SK-N-SH treated with all-trans-retinoic acid at 6 μM for 48 hours (cell line): ENCODE data around the gene LMNA.

Experiments used
- ATAC-seq: fragments of 200-7000 bp; cut with Tn5 transposase; 3 replicates; pipeline ENCODE4 v1.9.1; 2020; ENCODE audit warnings: mild to moderate bottlenecking, moderate library complexity
- ARNTL ChIP-seq: fragments of 450-650 bp; formaldehyde crosslinking; IDR thresholded peaks from 2 replicates; pipeline ENCODE4 v1.5.0; 2020; ENCODE audit warnings: low read depth, mild to moderate bottlenecking, moderate library complexity, borderline replicate concordance
- BACH2 ChIP-seq: fragments of 250-450 bp; sonication (Bioruptor Pico); IDR thresholded peaks from 2 replicates; pipeline ENCODE4 v1.9.0; 2021; ENCODE audit warnings: mild to moderate bottlenecking, borderline replicate concordance
- CREB5 ChIP-seq: fragments of 250-450 bp; sonication (Bioruptor Pico); IDR thresholded peaks from 2 replicates; pipeline ENCODE4 v1.5.1; 2020; ENCODE audit warnings: low read depth, mild to moderate bottlenecking, moderate library complexity
- CSRNP3 ChIP-seq: fragments of 250-450 bp; sonication (Bioruptor Pico); IDR thresholded peaks from 2 replicates; pipeline ENCODE4 v1.5.1; 2021; ENCODE audit warnings: mild to moderate bottlenecking, moderate library complexity
- ESRRG ChIP-seq: fragments of 250-450 bp; sonication (Bioruptor Pico); IDR thresholded peaks from 2 replicates; pipeline ENCODE4 v1.6.1; 2021; ENCODE audit warnings: mild to moderate bottlenecking
- GLIS3 ChIP-seq: fragments of 250-450 bp; sonication (Bioruptor Pico); IDR thresholded peaks from 2 replicates; pipeline ENCODE4 v1.5.0; 2020; ENCODE audit warnings: mild to moderate bottlenecking, moderate library complexity
- ISL1 ChIP-seq: fragments of 250-450 bp; sonication (Bioruptor Pico); IDR thresholded peaks from 2 replicates; pipeline ENCODE4 v2.1.2; 2022; ENCODE audit warnings: mild to moderate bottlenecking, moderate library complexity
- OSR1 ChIP-seq: fragments of 250-450 bp; sonication (Bioruptor Pico); IDR thresholded peaks from 2 replicates; pipeline ENCODE4 v1.8.0; 2022; ENCODE audit warnings: moderate library complexity, mild to moderate bottlenecking, inconsistent platforms
- PATZ1 ChIP-seq: fragments of 250-450 bp; sonication (Bioruptor Pico); IDR thresholded peaks from 2 replicates; pipeline ENCODE4 v1.8.0; 2020; ENCODE audit warnings: mild to moderate bottlenecking, moderate library complexity, borderline replicate concordance
- POU6F1 ChIP-seq: fragments of 250-450 bp; sonication (Bioruptor Pico); IDR thresholded peaks from 2 replicates; pipeline ENCODE4 v1.8.0; 2021; ENCODE audit warnings: low read depth, mild to moderate bottlenecking, moderate library complexity, borderline replicate concordance
- PPARA ChIP-seq: fragments of 250-450 bp; sonication (Bioruptor Pico); IDR thresholded peaks from 2 replicates; pipeline ENCODE4 v1.5.0; 2020; ENCODE audit warnings: mild to moderate bottlenecking, borderline replicate concordance
- RARB ChIP-seq: fragments of 250-450 bp; sonication (Bioruptor Pico); IDR thresholded peaks from 2 replicates; pipeline ENCODE4 v1.8.0; 2021; ENCODE audit warnings: mild to moderate bottlenecking, moderate library complexity
- SNAI2 ChIP-seq: fragments of 250-450 bp; sonication (Bioruptor Pico); IDR thresholded peaks from 2 replicates; pipeline ENCODE4 v1.5.0; 2020; ENCODE audit warnings: mild to moderate bottlenecking, moderate library complexity
- TCF4 ChIP-seq: fragments of 250-450 bp; sonication (Bioruptor Pico); IDR thresholded peaks from 2 replicates; pipeline ENCODE4 v1.8.0; 2021; ENCODE audit warnings: mild to moderate bottlenecking, moderate library complexity, borderline replicate concordance
- TOX ChIP-seq: fragments of 250-450 bp; sonication (Bioruptor Pico); IDR thresholded peaks from 2 replicates; pipeline ENCODE4 v1.8.0; 2021; ENCODE audit warnings: mild to moderate bottlenecking, moderate library complexity, borderline replicate concordance
- TSHZ2 ChIP-seq: fragments of 250-450 bp; sonication (Bioruptor Pico); IDR thresholded peaks from 2 replicates; pipeline ENCODE4 v1.5.0; 2020; ENCODE audit warnings: mild to moderate bottlenecking, moderate library complexity
- ZC3H10 ChIP-seq: fragments of 250-450 bp; sonication (Bioruptor Pico); IDR thresholded peaks from 2 replicates; pipeline ENCODE4 v1.5.1; 2021; ENCODE audit warnings: mild to moderate bottlenecking, moderate library complexity
- ZFP3 ChIP-seq: fragments of 250-450 bp; sonication (Bioruptor Pico); IDR thresholded peaks from 2 replicates; pipeline ENCODE4 v1.5.0; 2020; ENCODE audit warnings: mild to moderate bottlenecking, moderate library complexity
- ZFP30 ChIP-seq: fragments of 450-650 bp; formaldehyde crosslinking; IDR thresholded peaks from 2 replicates; pipeline ENCODE4 v1.5.0; 2022; ENCODE audit warnings: mild to moderate bottlenecking, moderate library complexity
- ZNF565 ChIP-seq: fragments of 450-650 bp; formaldehyde crosslinking; conservative IDR thresholded peaks from 2 replicates; pipeline ENCODE4 v1.5.0; 2020; ENCODE audit warnings: low read depth, mild to moderate bottlenecking, moderate library complexity
- ZNF70 ChIP-seq: fragments of 450-650 bp; formaldehyde crosslinking; IDR thresholded peaks from 2 replicates; pipeline ENCODE4 v1.5.0; 2020; ENCODE audit warnings: mild to moderate bottlenecking, moderate library complexity
- ZNF8 ChIP-seq: fragments of 450-650 bp; formaldehyde crosslinking; IDR thresholded peaks from 2 replicates; pipeline ENCODE4 v1.5.0; 2020; ENCODE audit warnings: mild to moderate bottlenecking, moderate library complexity

Gene LMNA

GRCh38 chr1:156076609-156077429 lies 37.7 kb upstream of the LMNA start:
- ATAC-seq: no peak
- TF ChIP-seq CREB5 (CRISPR knock-in tag) (no peak), RARB (no peak), TCF4 (CRISPR knock-in tag) (no peak), SNAI2 (CRISPR knock-in tag) (no peak), OSR1 (CRISPR knock-in tag) (no peak), ZC3H10 (CRISPR knock-in tag) (no peak), ARNTL (CRISPR knock-in tag) (no peak), CSRNP3 (CRISPR knock-in tag) (no peak), PPARA (CRISPR knock-in tag) (no peak), BACH2 (no peak), TOX (no peak), ZNF70 (CRISPR knock-in tag) (no peak), GLIS3 (CRISPR knock-in tag) (no peak), ESRRG (no peak), POU6F1 (no peak), ZNF565 (CRISPR knock-in tag) (no peak)

- TF ChIP-seq GLIS3 (CRISPR knock-in tag) (no peak), OSR1 (CRISPR knock-in tag) (no peak), ZNF565 (CRISPR knock-in tag) (no peak), ISL1 (CRISPR knock-in tag) (no peak), ZFP30 (no peak), ZNF8 (no peak), PATZ1 (CRISPR knock-in tag) (no peak), ARNTL (CRISPR knock-in tag) (no peak), POU6F1 (no peak), RARB (no peak), ZFP3 (CRISPR knock-in tag) (no peak), SNAI2 (CRISPR knock-in tag) (no peak)
- ATAC-seq: no peak
These were observed 37.1 kb upstream of the LMNA start for GRCh38 chr1:156077430-156077760.

- ATAC-seq: no peak
- no peak for TF ChIP-seq PATZ1 (CRISPR knock-in tag)
- no peak for TF ChIP-seq ZNF8
- no peak for TF ChIP-seq OSR1 (CRISPR knock-in tag)
- TF ChIP-seq ESRRG: no peak
- no peak for TF ChIP-seq CREB5 (CRISPR knock-in tag)
- TF ChIP-seq TSHZ2 (CRISPR knock-in tag): no peak
- no peak for TF ChIP-seq ISL1 (CRISPR knock-in tag)
- no peak for TF ChIP-seq ZNF70 (CRISPR knock-in tag)
- TF ChIP-seq BACH2: no peak
- TF ChIP-seq PPARA (CRISPR knock-in tag): no peak
- no peak for TF ChIP-seq TOX
- no peak for TF ChIP-seq RARB
These were observed 35.8 kb upstream of the LMNA start for GRCh38 chr1:156078728-156079127.
